Kidney capillary endothelial cell (primary cell): ENCODE data around the gene B9D1.
A peak's percentile ranks its signal among the peaks of the same experiment; 100 is the strongest.

Experiments used
- DNase-seq: peaks from one replicate; pipeline ENCODE4 v3.0.0-alpha.2; 2018; ENCODE audit warnings: low spot score

B9D1 gene

GRCh38 chr17:19318611-19319010, 43.9 kb downstream of the B9D1 start:
- no peak for DNase-seq

- DNase-seq, result peak; percentile 80
Observed at GRCh38 chr17:19317359-19318095, 45.0 kb downstream of the B9D1 start.

- DNase-seq, result no peak
Observed at GRCh38 chr17:19316761-19317358, 45.7 kb downstream of the B9D1 start.

- no peak for DNase-seq
Observed at GRCh38 chr17:19315104-19315503, 47.4 kb downstream of the B9D1 start.

- no peak for DNase-seq
Observed at GRCh38 chr17:19313746-19314651, 48.5 kb downstream of the B9D1 start.

GRCh38 chr17:19313066-19313745, 49.3 kb downstream of the B9D1 start:
- DNase-seq, result no peak

- DNase-seq, result no peak
Observed at GRCh38 chr17:19312406-19312805, 50.1 kb downstream of the B9D1 start.

- peak; percentile 88 for DNase-seq
Observed at GRCh38 chr17:19311421-19312215, 50.9 kb downstream of the B9D1 start.

GRCh38 chr17:19311016-19311415, 51.5 kb downstream of the B9D1 start:
- DNase-seq, result no peak

GRCh38 chr17:19310151-19310550, 52.4 kb downstream of the B9D1 start:
- no peak for DNase-seq

- DNase-seq, result no peak
Observed at GRCh38 chr17:19309701-19310100, 52.8 kb downstream of the B9D1 start.

- DNase-seq, result no peak
Observed at GRCh38 chr17:19308398-19308797, 54.1 kb downstream of the B9D1 start.

- no peak for DNase-seq
Observed at GRCh38 chr17:19307521-19307920, 55.0 kb downstream of the B9D1 start.

GRCh38 chr17:19306160-19307111, 56.1 kb downstream of the B9D1 start:
- DNase-seq, result no peak

GRCh38 chr17:19305761-19306159, 56.8 kb downstream of the B9D1 start:
- DNase-seq, result no peak

- no peak for DNase-seq
Observed at GRCh38 chr17:19305256-19305655, 57.3 kb downstream of the B9D1 start.

- no peak for DNase-seq
Observed at GRCh38 chr17:19304751-19305150, 57.8 kb downstream of the B9D1 start.

GRCh38 chr17:19304209-19304608, 58.3 kb downstream of the B9D1 start:
- DNase-seq, result peak; percentile 73

- peak; percentile 65 for DNase-seq
Observed at GRCh38 chr17:19303367-19303776, 59.2 kb downstream of the B9D1 start.

- DNase-seq, result no peak
Observed at GRCh38 chr17:19302791-19303331, 59.7 kb downstream of the B9D1 start.
